ENCODE data around the gene ZNF189.

Gene ZNF189

DNA sequence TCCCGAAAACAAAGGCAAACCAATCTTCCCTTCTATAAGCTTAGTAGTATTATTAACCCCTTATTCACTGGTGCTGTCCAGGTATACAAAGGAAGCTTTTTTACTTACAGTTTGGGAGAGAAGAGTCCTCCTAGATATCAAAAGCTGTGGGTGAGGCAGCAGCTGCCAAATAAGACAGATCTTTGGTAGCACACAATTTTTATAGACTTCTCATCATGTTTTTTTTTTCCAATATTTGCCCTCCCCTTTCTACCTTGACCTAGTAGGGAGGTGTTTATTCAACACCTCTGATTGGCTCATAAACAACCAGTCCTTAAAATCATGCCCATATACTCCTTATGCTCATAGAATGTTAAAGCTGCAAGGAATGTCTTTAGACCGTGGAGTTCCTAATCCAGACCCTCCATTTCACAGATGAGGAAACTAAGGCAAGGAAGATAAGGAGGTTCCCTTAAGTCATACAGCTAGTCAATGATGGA is 37.0 kb downstream of the ZNF189 start, which contains the start of gene ALDOB:
Gene ALDOB, minus strand, starts transcription at position 174 of the 479 bp plus-strand sequence. CDS start 4,887 bp downstream, outside the sequence.
- no peak within 1 kb of the TSS for H3K27ac ChIP-seq (ENCODE audit: low read depth, low read length)
- peaks cover 15% of the 10 kb centered on the region for H3K4me1 ChIP-seq (ENCODE audit: control insufficient read depth, low read length)
- no peak within 1 kb of the TSS for H3K4me2 ChIP-seq (ENCODE audit: low read length)
- H3K36me3 ChIP-seq (ENCODE audit: control insufficient read depth, low read length) = no peaks in the 10 kb centered on the region
- no peaks in the 10 kb centered on the region for H3K9me3 ChIP-seq (ENCODE audit: control insufficient read depth, insufficient read depth, low read length)
- TF ChIP-seq EZH2phosphoT487 (IDR thresholded peaks at IDR 0.05; ENCODE audit: borderline replicate concordance, low read length) = no peak
- TF ChIP-seq, protein P1, sequence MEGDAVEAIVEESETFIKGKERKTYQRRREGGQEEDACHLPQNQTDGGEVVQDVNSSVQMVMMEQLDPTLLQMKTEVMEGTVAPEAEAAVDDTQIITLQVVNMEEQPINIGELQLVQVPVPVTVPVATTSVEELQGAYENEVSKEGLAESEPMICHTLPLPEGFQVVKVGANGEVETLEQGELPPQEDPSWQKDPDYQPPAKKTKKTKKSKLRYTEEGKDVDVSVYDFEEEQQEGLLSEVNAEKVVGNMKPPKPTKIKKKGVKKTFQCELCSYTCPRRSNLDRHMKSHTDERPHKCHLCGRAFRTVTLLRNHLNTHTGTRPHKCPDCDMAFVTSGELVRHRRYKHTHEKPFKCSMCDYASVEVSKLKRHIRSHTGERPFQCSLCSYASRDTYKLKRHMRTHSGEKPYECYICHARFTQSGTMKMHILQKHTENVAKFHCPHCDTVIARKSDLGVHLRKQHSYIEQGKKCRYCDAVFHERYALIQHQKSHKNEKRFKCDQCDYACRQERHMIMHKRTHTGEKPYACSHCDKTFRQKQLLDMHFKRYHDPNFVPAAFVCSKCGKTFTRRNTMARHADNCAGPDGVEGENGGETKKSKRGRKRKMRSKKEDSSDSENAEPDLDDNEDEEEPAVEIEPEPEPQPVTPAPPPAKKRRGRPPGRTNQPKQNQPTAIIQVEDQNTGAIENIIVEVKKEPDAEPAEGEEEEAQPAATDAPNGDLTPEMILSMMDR (IDR thresholded peaks at IDR 0.05; ENCODE audit: low read depth, low read length, poor library complexity, severe bottlenecking) = no peak
- no peaks in the 10 kb centered on the region for H3K79me2 ChIP-seq (ENCODE audit: control insufficient read depth, low read length)
- H3K9me2 ChIP-seq (replicated peaks; ENCODE audit: control insufficient read depth, low read length) = no peaks in the 10 kb centered on the region; the same call in 1 of the 2 replicates
- H4K20me1 ChIP-seq (ENCODE audit: control insufficient read depth, insufficient read depth, low read depth, low read length) = no peaks in the 10 kb centered on the region
- H3K27me3 ChIP-seq (ENCODE audit: control insufficient read depth, low read length) = no peaks in the 10 kb centered on the region
- H3K4me3 ChIP-seq (ENCODE audit: low read length) = no peak within 1 kb of the TSS
- no peaks in the 10 kb centered on the region for H3F3A ChIP-seq (ENCODE audit: control insufficient read depth, insufficient read depth)

DNA sequence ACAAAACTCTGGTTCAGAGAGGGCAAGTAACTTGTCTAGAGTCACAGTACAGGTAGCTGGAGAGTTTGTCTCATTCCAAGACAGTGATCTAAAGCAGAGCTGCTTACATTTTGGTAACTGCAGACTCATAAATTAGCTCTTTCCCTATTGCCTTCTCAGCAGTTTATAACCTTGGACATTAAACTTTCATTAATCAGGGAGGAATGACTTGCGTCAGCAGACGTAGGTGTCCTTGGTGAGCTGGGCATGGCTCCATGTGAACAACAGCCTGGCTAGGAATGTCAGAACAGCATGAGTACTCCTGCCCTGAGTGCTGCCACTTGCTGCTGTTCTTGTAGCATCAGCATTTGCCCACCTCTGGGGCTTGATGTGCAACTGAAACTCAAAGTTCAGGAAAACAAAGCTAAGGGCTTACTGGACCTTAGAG is 39.2 kb downstream of the ZNF189 start:
- Histone ChIP-seq H3K27me3 (ENCODE audit: control insufficient read depth, low read length) (no peaks in the 10 kb centered on the region), H3K4me1 (ENCODE audit: control insufficient read depth, low read length) (peaks cover 26% of the 10 kb centered on the region), H4K20me1 (ENCODE audit: control insufficient read depth, insufficient read depth, low read depth, low read length) (no peaks in the 10 kb centered on the region), H3K9me3 (ENCODE audit: control insufficient read depth, insufficient read depth, low read length) (no peaks in the 10 kb centered on the region), H3K9me2 (replicated peaks; ENCODE audit: control insufficient read depth, low read length) (no peaks in the 10 kb centered on the region), H3K27ac (ENCODE audit: low read depth, low read length) (no peak overlapping the region), H3K36me3 (ENCODE audit: control insufficient read depth, low read length) (no peaks in the 10 kb centered on the region), H3F3A (ENCODE audit: control insufficient read depth, insufficient read depth) (no peaks in the 10 kb centered on the region), H3K4me3 (ENCODE audit: low read length) (no peak overlapping the region), H3K4me2 (ENCODE audit: low read length) (no peak overlapping the region), H3K79me2 (ENCODE audit: control insufficient read depth, low read length) (no peaks in the 10 kb centered on the region)
- no peak for TF ChIP-seq EZH2phosphoT487 (IDR thresholded peaks at IDR 0.05; ENCODE audit: borderline replicate concordance, low read length)
- TF ChIP-seq, protein P1 (IDR thresholded peaks at IDR 0.05; ENCODE audit: low read depth, low read length, poor library complexity, severe bottlenecking) = no peak

DNA sequence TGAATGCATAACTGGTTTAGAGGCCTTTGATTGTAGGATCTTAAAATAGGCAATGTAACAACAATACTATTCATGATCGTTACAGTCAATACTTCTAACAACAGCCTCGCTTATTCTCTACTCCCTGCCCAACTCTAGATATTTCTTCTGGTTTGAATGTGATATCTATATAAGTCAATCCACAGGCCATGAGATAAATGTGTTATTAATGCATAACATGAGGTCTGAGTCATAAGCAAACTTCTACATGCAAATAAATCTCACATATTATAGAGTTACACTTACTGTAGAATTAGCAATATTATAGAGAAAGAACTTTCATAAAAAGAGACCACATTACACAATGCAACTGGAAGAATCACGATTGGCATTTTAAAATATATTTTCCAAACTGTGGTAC is 39.9 kb downstream of the ZNF189 start:
- TF ChIP-seq, protein P1 (IDR thresholded peaks at IDR 0.05; ENCODE audit: low read depth, low read length, poor library complexity, severe bottlenecking) = no peak
- no peak for TF ChIP-seq EZH2phosphoT487 (IDR thresholded peaks at IDR 0.05; ENCODE audit: borderline replicate concordance, low read length)
- no peaks in the 10 kb centered on the region for H3K79me2 ChIP-seq (ENCODE audit: control insufficient read depth, low read length)
- H3K9me3 ChIP-seq (ENCODE audit: control insufficient read depth, insufficient read depth, low read length) = no peaks in the 10 kb centered on the region
- H3K36me3 ChIP-seq (ENCODE audit: control insufficient read depth, low read length) = no peaks in the 10 kb centered on the region
- H3F3A ChIP-seq (ENCODE audit: control insufficient read depth, insufficient read depth) = no peaks in the 10 kb centered on the region
- H3K9me2 ChIP-seq (replicated peaks; ENCODE audit: control insufficient read depth, low read length) = no peaks in the 10 kb centered on the region
- H4K20me1 ChIP-seq (ENCODE audit: control insufficient read depth, insufficient read depth, low read depth, low read length) = no peaks in the 10 kb centered on the region
- no peak overlapping the region for H3K4me2 ChIP-seq (ENCODE audit: low read length)
- H3K27me3 ChIP-seq (ENCODE audit: control insufficient read depth, low read length) = no peaks in the 10 kb centered on the region
- H3K4me1 ChIP-seq (ENCODE audit: control insufficient read depth, low read length) = peaks cover 26% of the 10 kb centered on the region
- no peak overlapping the region for H3K27ac ChIP-seq (ENCODE audit: low read depth, low read length)
- no peak overlapping the region for H3K4me3 ChIP-seq (ENCODE audit: low read length)

Data from DOHH2 (cell line).